ENCODE data around the gene CPNE5. TPM values are rescaled to one million over a fixed set of nuclear protein-coding genes. Genes with fewer than 3 reads are reported as not detected.

CPNE5 gene
- total RNA-seq (2012; rRNA removed) (not detected in 2 replicates), polyA plus RNA-seq (2012; rRNA removed) (0.07 and 0.10 TPM in 2 replicates), Bru-seq, nascent RNA (percentile 13 among the genes with signal in this experiment), BruChase-seq, experiment 1, labeled RNA remaining after a 6-hour chase (percentile 17 among the genes with signal in this experiment), BruChase-seq, experiment 2, labeled RNA remaining after a 2-hour chase (percentile 14 among the genes with signal in this experiment)
- 0.03 and 0.05 TPM in 2 replicates for polyA plus RNA-seq (2012; cell fraction: cytosol; rRNA removed)
- polyA plus RNA-seq (2012; cell fraction: nucleus; rRNA removed; ENCODE audit: low replicate concordance), result 0.10 and 0.36 TPM in 2 replicates
- long read RNA-seq, result 0 reads

DNA sequence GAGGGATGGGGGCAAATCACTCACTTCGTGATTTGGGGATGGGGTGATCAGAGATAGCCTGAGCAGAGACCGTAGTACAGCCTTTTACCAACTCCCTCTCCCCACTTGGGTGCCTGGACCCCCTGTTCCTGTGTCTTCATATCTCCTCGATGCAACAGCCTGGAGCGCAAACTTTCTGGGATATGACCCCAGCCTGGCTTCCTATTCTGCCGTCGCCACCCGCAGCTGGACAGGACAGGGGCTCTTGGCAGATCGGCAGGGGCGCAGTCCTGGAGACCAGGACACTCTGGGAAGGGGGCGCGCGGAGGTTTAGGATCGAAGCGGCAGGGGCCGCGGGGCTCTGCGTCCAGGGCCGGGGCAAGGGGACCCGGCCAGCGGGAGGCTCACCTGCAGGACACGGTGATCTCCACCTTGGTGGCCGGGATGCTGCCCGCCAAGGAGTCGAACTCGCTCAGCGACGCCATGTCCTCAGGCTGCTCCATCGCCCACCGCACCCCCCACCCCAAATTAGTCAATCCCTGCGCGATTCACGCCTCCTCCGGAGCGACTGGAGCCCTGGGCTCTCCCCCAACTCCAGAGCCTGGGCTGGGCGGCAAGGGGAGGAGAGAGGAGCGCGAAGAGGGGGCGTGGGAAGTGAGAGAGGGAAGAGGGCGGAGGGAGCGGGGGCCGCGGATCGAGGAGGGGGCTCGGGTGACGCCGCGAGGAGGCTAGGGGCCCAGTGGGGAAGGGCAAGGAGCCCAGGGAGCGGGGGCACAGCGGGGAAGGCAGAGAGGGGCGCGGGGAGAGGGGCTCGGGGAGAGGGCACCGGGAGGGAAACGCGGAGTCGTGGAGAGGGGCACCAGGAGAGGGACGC lies at the start of gene CPNE5:
CPNE5 (minus strand) TSS at position 549 of the 853 bp plus-strand sequence; CDS start at position 482, 67 bp downstream.
- intact Hi-C loops (cut with micrococcal nuclease), result loop anchor here (5.0 kb wide), 1 partner anchor 47 kb away; no protein-coding TSS in a partner anchor

More for the DNA sequence above, at the start of gene CPNE5:
- Histone ChIP-seq H4K20me1 (ENCODE audit: insufficient read depth, low read length) (no peaks in the 10 kb centered on the region), H3K4ac (ENCODE audit: low read depth, low read length) (no peak within 1 kb of the TSS), H4K5ac (ENCODE audit: low read depth, low read length) (no peak within 1 kb of the TSS), H2BK20ac (ENCODE audit: low read depth, low read length) (no peak within 1 kb of the TSS), H3K9ac (ENCODE audit: low read depth, low read length) (peak within 1 kb of the TSS; percentile 14; the same call in 1 of the 2 replicates), H3K9me1 (ENCODE audit: insufficient read depth, low read length) (no peaks in the 10 kb centered on the region), H3K56ac (ENCODE audit: extremely low read depth, insufficient read depth, low read length) (no peak within 1 kb of the TSS), H3K36me3 (ENCODE audit: control insufficient read depth, insufficient read depth, low read length) (no peaks in the 10 kb centered on the region), H2BK120ac (ENCODE audit: low read depth, low read length) (no peak within 1 kb of the TSS), H3K18ac (ENCODE audit: low read depth, low read length) (no peak within 1 kb of the TSS), H3K79me1 (ENCODE audit: low read depth in 1 of 2, low read length in 2 of 2) (no peaks in the 10 kb centered on the region), H3K4me3 (ENCODE audit: insufficient read depth, low read depth, low read length) (peak within 1 kb of the TSS; percentile 42), H3K4me2 (ENCODE audit: low read depth, low read length) (peak within 1 kb of the TSS; percentile 88), H4K91ac (ENCODE audit: insufficient read depth, low read depth, low read length) (no peak within 1 kb of the TSS), H2AK9ac (replicated peaks; ENCODE audit: low read depth, low read length, poor library complexity) (peak within 1 kb of the TSS; percentile 75), H2AFZ (replicated peaks; ENCODE audit: low read length, poor library complexity) (peak within 1 kb of the TSS; percentile 84), H2BK5ac (ENCODE audit: low read depth, low read length, poor library complexity, severe bottlenecking) (no peak within 1 kb of the TSS), H3K27me3 (ENCODE audit: control insufficient read depth, insufficient read depth, low read length) (peaks cover 54% of the 10 kb centered on the region), H3K4me1 (ENCODE audit: control insufficient read depth, insufficient read depth, low read length) (peaks cover 8% of the 10 kb centered on the region; the same call in 1 of the 2 replicates), H2BK15ac (ENCODE audit: low read depth, low read length) (no peak within 1 kb of the TSS), H2AK5ac (ENCODE audit: low read depth, low read length) (no peak within 1 kb of the TSS), H3K27ac (ENCODE audit: insufficient read depth, low read length) (no peak within 1 kb of the TSS), H3K14ac (replicated peaks; ENCODE audit: low read depth, low read length) (no peak within 1 kb of the TSS), H3K9me3 (ENCODE audit: control insufficient read depth, insufficient read depth, low read length) (no peaks in the 10 kb centered on the region), H4K8ac (ENCODE audit: low read depth in 2 of 2, low read length in 2 of 2) (no peak within 1 kb of the TSS), H3K23ac (ENCODE audit: low read depth, low read length) (no peak within 1 kb of the TSS; the same call in 1 of the 2 replicates)
- DNase-seq (no peak), ATAC-seq (ENCODE audit: low read depth) (peak; percentile 43)
- in situ Hi-C loops (cut with MboI; ENCODE audit: low sequenced_read_pairs) (no loop called here), dilution Hi-C loops (cut with HindIII; ENCODE audit: low sequenced_read_pairs, unreplicated experiment) (no loop called here)
- TF ChIP-seq MAZ (IDR thresholded peaks at IDR 0.05; ENCODE audit: borderline replicate concordance, low read depth, low read length) (peak; percentile 30; the same call in 1 of the 2 replicates), RAD21 (IDR thresholded peaks at IDR 0.05; ENCODE audit: low read length) (no peak)
- 7% methylated on average over 14 of the region's 57 CpGs; no CpG with 5 or more reads in 1 of the 2 experiments for WGBS, 2 experiments (ENCODE audit: extremely low coverage in 2 of 2, insufficient read length in 1 of 2)
- ChIA-PET CTCF (no interaction called here), POLR2A (ENCODE audit: unreplicated experiment) (no interaction called here)
- no TSS peak for BruUV-seq (replicated peaks)
